ENCODE data around the gene SLC13A4.

The SLC13A4 gene

DNA sequence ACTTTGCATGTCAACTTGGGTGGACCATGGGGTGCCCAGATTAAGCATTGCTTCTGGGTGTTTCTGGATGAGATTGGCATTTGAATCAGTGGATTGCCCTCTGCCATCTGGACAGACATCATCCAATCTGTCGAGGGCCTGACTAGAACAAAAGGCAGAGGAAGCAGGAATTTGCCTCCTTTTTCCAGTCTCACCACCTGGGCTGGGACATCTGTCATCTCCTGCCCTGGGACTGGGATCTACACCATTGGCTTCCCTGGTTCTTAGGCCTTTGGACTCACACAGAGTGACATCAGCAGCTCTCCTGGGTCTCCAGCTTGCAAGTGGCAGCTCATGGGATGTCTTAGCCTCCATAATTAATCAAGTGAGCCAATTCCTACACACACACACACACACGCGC, 10.3 kb downstream of the SLC13A4 start:
- no peaks in the 10 kb centered on the region for H3K9me3 ChIP-seq (ENCODE audit: insufficient read depth, low read length)
- no peaks in the 10 kb centered on the region for H4K20me1 ChIP-seq (ENCODE audit: insufficient read depth, low read length)
- H3K4me1 ChIP-seq (ENCODE audit: low read length): no peaks in the 10 kb centered on the region
- TF ChIP-seq, protein P1, sequence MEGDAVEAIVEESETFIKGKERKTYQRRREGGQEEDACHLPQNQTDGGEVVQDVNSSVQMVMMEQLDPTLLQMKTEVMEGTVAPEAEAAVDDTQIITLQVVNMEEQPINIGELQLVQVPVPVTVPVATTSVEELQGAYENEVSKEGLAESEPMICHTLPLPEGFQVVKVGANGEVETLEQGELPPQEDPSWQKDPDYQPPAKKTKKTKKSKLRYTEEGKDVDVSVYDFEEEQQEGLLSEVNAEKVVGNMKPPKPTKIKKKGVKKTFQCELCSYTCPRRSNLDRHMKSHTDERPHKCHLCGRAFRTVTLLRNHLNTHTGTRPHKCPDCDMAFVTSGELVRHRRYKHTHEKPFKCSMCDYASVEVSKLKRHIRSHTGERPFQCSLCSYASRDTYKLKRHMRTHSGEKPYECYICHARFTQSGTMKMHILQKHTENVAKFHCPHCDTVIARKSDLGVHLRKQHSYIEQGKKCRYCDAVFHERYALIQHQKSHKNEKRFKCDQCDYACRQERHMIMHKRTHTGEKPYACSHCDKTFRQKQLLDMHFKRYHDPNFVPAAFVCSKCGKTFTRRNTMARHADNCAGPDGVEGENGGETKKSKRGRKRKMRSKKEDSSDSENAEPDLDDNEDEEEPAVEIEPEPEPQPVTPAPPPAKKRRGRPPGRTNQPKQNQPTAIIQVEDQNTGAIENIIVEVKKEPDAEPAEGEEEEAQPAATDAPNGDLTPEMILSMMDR (IDR thresholded peaks at IDR 0.05; ENCODE audit: low read depth, low read length): no peak
- TF ChIP-seq EZH2phosphoT487 (IDR thresholded peaks at IDR 0.05; ENCODE audit: low read depth): no peak
- no peaks in the 10 kb centered on the region for H3K36me3 ChIP-seq (replicated peaks; ENCODE audit: low read depth, low read length)
- H3K27ac ChIP-seq (ENCODE audit: low read length): no peak overlapping the region
- no peaks in the 10 kb centered on the region for H3K79me2 ChIP-seq (ENCODE audit: low read length)
- no peak overlapping the region for H3K4me3 ChIP-seq (ENCODE audit: low read length)
- H3K9ac ChIP-seq (ENCODE audit: low read length): no peak overlapping the region
- H3K4me2 ChIP-seq (ENCODE audit: low read length): no peak overlapping the region
- H2AFZ ChIP-seq (ENCODE audit: low read depth, low read length): no peak overlapping the region
- H3K27me3 ChIP-seq (ENCODE audit: low read depth, low read length): no peaks in the 10 kb centered on the region; the same call in 1 of the 2 replicates

DNA sequence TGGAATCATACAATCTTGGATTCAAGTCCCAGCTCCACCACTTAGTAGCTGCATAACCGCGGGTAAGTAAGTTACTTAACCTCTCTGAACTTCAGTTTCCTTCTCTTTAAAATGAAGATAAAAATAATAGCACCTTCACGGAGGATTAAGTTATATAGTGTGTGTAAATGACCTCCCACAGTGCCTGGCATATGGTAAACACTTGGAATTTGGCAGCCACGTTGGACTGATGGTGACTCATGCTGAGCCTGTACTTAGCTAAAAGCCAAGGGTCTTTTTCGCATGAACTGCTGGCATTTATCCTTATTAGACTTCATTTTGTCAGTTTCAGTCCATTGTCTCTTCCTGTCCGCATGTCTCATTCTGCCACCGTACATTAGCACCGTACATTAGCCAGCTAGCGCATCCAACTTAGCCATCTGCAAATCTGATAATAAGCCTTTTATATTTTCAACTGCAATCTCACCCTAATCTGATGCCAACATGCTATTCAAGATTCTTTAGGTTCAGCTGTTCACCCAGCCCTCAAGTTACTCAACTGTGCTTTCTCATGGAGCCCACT, 11.2 kb downstream of the SLC13A4 start:
- Histone ChIP-seq H3K4me2 (ENCODE audit: low read length) (no peak overlapping the region), H3K27ac (ENCODE audit: low read length) (no peak overlapping the region)
- TF ChIP-seq EZH2phosphoT487 (IDR thresholded peaks at IDR 0.05; ENCODE audit: low read depth): no peak
- TF ChIP-seq, protein P1 (IDR thresholded peaks at IDR 0.05; ENCODE audit: low read depth, low read length): no peak

DNA sequence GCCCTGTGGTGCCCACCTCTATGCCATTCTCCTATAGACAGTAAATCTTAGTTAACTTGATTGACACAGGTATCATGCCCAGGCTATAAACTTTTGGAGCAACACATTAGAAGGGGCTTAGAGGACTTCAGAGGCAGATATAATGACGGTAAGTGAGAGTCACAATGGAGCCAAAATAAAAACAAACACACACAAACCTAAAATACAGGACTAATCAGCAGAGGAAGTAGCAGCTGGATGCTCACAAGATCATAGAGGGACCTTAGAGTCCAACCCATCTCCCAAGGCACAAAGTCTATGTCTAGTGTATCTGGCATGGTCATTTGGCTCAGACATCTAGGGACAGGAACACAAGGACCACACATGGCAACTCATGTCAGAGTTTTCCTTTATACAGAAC, 12.3 kb downstream of the SLC13A4 start:
- H3K9ac ChIP-seq (ENCODE audit: low read length): no peak overlapping the region
- no peak overlapping the region for H2AFZ ChIP-seq (ENCODE audit: low read depth, low read length)
- no peaks in the 10 kb centered on the region for H3K79me2 ChIP-seq (ENCODE audit: low read length)
- H3K27me3 ChIP-seq (ENCODE audit: low read depth, low read length): no peaks in the 10 kb centered on the region; the same call in 1 of the 2 replicates
- no peaks in the 10 kb centered on the region for H4K20me1 ChIP-seq (ENCODE audit: insufficient read depth, low read length)
- H3K4me3 ChIP-seq (ENCODE audit: low read length): no peak overlapping the region
- TF ChIP-seq, protein P1 (IDR thresholded peaks at IDR 0.05; ENCODE audit: low read depth, low read length): no peak
- no peak for TF ChIP-seq EZH2phosphoT487 (IDR thresholded peaks at IDR 0.05; ENCODE audit: low read depth)
- H3K36me3 ChIP-seq (replicated peaks; ENCODE audit: low read depth, low read length): no peaks in the 10 kb centered on the region
- H3K27ac ChIP-seq (ENCODE audit: low read length): no peak overlapping the region
- no peaks in the 10 kb centered on the region for H3K9me3 ChIP-seq (ENCODE audit: insufficient read depth, low read length)
- no peak overlapping the region for H3K4me2 ChIP-seq (ENCODE audit: low read length)
- peaks cover 8% of the 10 kb centered on the region for H3K4me1 ChIP-seq (ENCODE audit: low read length)

More for the DNA sequence above, 11.2 kb downstream of the SLC13A4 start:
- Histone ChIP-seq H2AFZ (ENCODE audit: low read depth, low read length) (no peak overlapping the region), H4K20me1 (ENCODE audit: insufficient read depth, low read length) (no peaks in the 10 kb centered on the region), H3K4me3 (ENCODE audit: low read length) (no peak overlapping the region), H3K27me3 (ENCODE audit: low read depth, low read length) (no peaks in the 10 kb centered on the region; the same call in 1 of the 2 replicates), H3K36me3 (replicated peaks; ENCODE audit: low read depth, low read length) (no peaks in the 10 kb centered on the region), H3K9ac (ENCODE audit: low read length) (no peak overlapping the region), H3K4me1 (ENCODE audit: low read length) (no peaks in the 10 kb centered on the region), H3K79me2 (ENCODE audit: low read length) (no peaks in the 10 kb centered on the region), H3K9me3 (ENCODE audit: insufficient read depth, low read length) (no peaks in the 10 kb centered on the region)

DNA sequence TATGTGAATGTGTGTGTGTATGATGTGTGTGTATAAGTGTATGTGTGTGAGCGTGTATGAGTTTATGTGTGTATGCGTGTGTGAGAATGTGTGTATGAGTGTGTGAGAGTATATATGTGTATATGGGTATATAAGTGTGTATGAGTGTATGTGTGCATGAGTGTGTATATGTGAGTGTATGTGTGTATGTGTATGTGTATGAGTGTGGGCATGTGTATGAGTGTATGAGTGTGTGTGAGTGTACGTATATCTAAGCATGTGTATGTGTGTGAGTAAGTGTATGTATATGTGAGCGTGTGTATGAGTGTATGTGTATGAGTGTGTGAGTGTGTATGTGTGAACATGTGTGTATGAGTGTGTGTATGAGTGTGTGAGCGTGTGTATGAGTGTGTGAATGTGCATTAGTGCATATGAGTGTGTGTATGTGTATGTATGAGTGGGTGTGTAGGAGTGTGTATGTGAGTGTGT, 12.9 kb downstream of the SLC13A4 start:
- no peaks in the 10 kb centered on the region for H4K20me1 ChIP-seq (ENCODE audit: insufficient read depth, low read length)
- H3K36me3 ChIP-seq (replicated peaks; ENCODE audit: low read depth, low read length): no peaks in the 10 kb centered on the region
- no peak overlapping the region for H3K4me3 ChIP-seq (ENCODE audit: low read length)
- no peaks in the 10 kb centered on the region for H3K9me3 ChIP-seq (ENCODE audit: insufficient read depth, low read length)
- no peak for TF ChIP-seq EZH2phosphoT487 (IDR thresholded peaks at IDR 0.05; ENCODE audit: low read depth)
- TF ChIP-seq, protein P1 (IDR thresholded peaks at IDR 0.05; ENCODE audit: low read depth, low read length): no peak
- no peaks in the 10 kb centered on the region for H3K79me2 ChIP-seq (ENCODE audit: low read length)
- no peak overlapping the region for H2AFZ ChIP-seq (ENCODE audit: low read depth, low read length)
- no peaks in the 10 kb centered on the region; the same call in 1 of the 2 replicates for H3K27me3 ChIP-seq (ENCODE audit: low read depth, low read length)
- peaks cover 8% of the 10 kb centered on the region for H3K4me1 ChIP-seq (ENCODE audit: low read length)
- no peak overlapping the region for H3K9ac ChIP-seq (ENCODE audit: low read length)
- no peak overlapping the region for H3K27ac ChIP-seq (ENCODE audit: low read length)
- H3K4me2 ChIP-seq (ENCODE audit: low read length): no peak overlapping the region

Data from OCI-LY3 (cell line).